Activated T-helper 1 cell treated with anti-CD3 and anti-CD28 coated beads, Interleukin-12 subunit alpha, Interleukin-12 subunit beta, Interleukin-2, Interleukin-4 antibody, amounts not matched to agents 30 ng/mL and 10 ng/mL and 1 ng/mL, durations not matched to agents 14 hours and 24 hours and 36 hours (primary cell): ENCODE results near the gene HTR2C. TPM values are rescaled to one million over a fixed set of nuclear protein-coding genes. Genes with fewer than 3 reads are reported as not detected.
"Not testable (repeated sequence)": the region's sequence is repeated elsewhere in the genome, so short reads cannot be mapped to it uniquely, and the experiment has no call there.

Source experiments
- DNase-seq: peaks from one replicate; pipeline ENCODE4 v3.0.0; 2021; ENCODE audit warnings: low spot score
- H3K27ac Mint-ChIP-seq: one replicate; pipeline ENCODE4 v1.8.0; 2021; ENCODE audit warnings: mild to moderate bottlenecking, mixed read lengths
- H3K27me3 Mint-ChIP-seq: one replicate; pipeline ENCODE4 v1.8.0; 2022; ENCODE audit warnings: mild to moderate bottlenecking, moderate library complexity, mixed read lengths; ENCODE audit not compliant: insufficient read depth
- H3K36me3 Mint-ChIP-seq: one replicate; pipeline ENCODE4 v1.8.0; 2021; ENCODE audit warnings: low read depth, mixed read lengths
- H3K4me1 Mint-ChIP-seq: one replicate; pipeline ENCODE4 v1.8.0; 2021; ENCODE audit warnings: low read depth, mixed read lengths
- H3K4me3 Mint-ChIP-seq: one replicate; pipeline ENCODE4 v1.8.0; 2021; ENCODE audit warnings: mild to moderate bottlenecking, moderate library complexity, mixed read lengths
- H3K9me3 Mint-ChIP-seq: one replicate; pipeline ENCODE4 v1.8.0; 2021; ENCODE audit warnings: mixed read lengths
- intact Hi-C: fragments of 100-400 bp; cut with micrococcal nuclease; formaldehyde crosslinking; loops from one replicate; pipeline ENCODE4 v1.15.1; 2024
- total RNA-seq: library from RNA; stranded (reverse); gene quantifications from 2 replicates; pipeline ENCODE4 v1.2.3, GENCODE V29; 2022

Gene HTR2C
- not detected in 2 replicates for total RNA-seq

DNA sequence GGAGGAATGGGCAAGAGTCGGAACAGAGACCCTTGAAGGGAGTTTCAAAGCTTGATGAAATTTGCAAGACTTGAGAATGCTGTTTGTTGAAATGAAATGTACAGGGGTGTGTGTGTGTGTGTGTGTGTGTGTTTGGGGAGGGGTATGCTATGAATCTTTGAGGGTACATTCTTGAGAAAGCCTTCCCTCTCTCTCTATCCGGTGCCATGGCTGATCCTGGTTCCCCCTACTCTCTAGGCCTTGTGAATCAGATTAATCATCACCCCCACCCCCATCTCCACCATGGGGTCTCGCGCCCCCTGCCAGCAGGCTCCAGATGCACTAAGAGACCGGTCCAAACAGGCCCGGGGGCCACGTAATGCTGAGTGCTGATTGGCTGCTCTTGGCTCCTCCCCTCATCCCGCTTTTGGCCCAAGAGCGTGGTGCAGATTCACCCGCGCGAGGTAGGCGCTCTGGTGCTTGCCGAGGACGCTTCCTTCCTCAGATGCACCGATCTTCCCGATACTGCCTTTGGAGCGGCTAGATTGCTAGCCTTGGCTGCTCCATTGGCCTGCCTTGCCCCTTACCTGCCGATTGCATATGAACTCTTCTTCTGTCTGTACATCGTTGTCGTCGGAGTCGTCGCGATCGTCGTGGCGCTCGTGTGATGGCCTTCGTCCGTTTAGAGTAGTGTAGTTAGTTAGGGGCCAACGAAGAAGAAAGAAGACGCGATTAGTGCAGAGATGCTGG, at the start of gene HTR2C:
HTR2C (plus strand) TSS at position 441 of the 729 bp plus-strand sequence. CDS start 142,851 bp downstream, outside the sequence.
- H3K27ac Mint-ChIP-seq: no peak within 1 kb of the TSS
- no peak within 1 kb of the TSS for H3K4me3 Mint-ChIP-seq
- intact Hi-C loops: no loop called here
- H3K4me1 Mint-ChIP-seq: no peaks in the 10 kb centered on the region
- H3K9me3 Mint-ChIP-seq: no peaks in the 10 kb centered on the region
- peaks cover 6% of the 10 kb centered on the region for H3K27me3 Mint-ChIP-seq
- DNase-seq: no peak
- no peaks in the 10 kb centered on the region for H3K36me3 Mint-ChIP-seq

DNA sequence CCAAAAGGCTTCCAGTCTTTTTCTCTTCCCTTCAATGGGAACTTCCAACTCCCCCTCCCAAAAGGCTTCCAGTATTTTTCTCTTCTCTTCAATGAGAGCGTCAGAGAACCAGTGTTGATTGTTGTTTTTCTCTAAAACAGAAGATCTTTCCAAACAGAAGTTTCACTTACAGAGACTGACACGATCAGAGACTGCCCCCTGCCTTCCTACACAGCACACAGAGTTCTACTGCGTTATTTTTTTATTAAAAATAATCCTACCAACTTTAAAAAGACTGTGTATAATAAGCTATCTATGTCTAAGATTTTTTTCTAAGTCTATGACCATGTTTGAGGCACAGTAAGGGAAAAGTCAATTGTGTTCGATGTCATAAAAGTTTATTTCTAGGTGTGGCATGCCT, 3.5 kb upstream of the HTR2C start:
- Mint-ChIP-seq H3K36me3 (no peaks in the 10 kb centered on the region), H3K4me1 (no peaks in the 10 kb centered on the region), H3K27ac (no peak overlapping the region), H3K27me3 (peaks cover 6% of the 10 kb centered on the region), H3K4me3 (no peak overlapping the region), H3K9me3 (no peaks in the 10 kb centered on the region)
- no peak for DNase-seq
- intact Hi-C loops: no loop called here

DNA sequence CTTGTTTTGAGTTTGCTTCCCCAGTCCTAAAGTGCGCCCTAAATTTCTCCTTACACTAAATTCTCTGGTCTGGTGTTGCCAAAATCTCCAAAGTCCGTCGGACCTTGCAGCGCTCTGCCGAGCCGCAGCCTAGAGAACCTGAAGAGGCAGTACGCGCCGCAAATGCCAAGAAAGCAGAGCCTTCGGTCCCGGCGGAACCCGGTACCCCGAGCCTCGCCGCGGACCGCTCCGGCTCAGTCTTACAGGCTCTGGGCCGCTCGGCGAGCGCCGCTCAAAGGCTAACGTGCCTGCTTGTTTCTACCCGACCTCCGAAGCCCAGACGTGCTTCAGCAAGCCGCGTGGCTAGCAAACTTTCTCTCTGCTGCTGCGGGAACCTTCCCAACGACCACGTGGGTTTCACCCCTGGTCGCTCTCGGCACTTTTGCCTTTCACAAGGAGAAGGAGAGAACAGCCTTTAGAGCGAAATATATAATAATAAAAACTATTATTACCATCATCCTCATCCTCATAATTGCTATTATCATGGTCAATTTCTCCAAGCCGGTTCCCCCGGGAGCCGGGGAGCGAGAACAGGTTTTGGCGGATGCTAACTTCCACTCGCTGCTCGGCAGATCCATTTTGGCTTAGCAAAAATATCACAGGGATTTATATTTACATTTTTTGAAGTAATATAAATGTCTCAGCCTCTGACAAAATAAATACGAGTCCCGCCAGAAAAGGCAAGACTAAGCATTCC, 2.2 kb upstream of the HTR2C start:
- Mint-ChIP-seq H3K36me3 (no peaks in the 10 kb centered on the region), H3K27me3 (peaks cover 6% of the 10 kb centered on the region), H3K4me3 (no peak overlapping the region), H3K4me1 (no peaks in the 10 kb centered on the region), H3K27ac (no peak overlapping the region), H3K9me3 (no peaks in the 10 kb centered on the region)
- intact Hi-C loops: no loop called here
- DNase-seq: no peak

DNA sequence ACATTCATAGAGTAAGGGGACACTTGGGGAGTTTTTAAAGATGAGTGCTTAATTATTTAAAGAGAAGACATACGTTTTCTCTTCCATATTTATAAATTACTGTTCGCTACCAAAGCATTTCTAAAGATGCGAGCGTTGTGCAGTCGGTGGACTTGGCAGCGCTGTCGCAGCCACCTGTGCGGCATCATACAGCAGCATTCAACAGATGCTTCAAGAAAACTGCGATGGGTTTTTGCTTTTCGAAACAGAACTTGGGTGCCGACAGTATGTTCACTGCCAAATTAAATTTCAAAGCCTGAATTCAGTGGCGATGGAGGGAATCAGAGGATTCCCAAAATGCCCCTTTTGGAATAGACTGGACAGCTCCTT, 1.6 kb upstream of the HTR2C start:
- H3K4me3 Mint-ChIP-seq: no peak overlapping the region
- H3K9me3 Mint-ChIP-seq: no peaks in the 10 kb centered on the region
- DNase-seq: no peak
- H3K36me3 Mint-ChIP-seq: no peaks in the 10 kb centered on the region
- intact Hi-C loops: no loop called here
- H3K27ac Mint-ChIP-seq: no peak overlapping the region
- peaks cover 6% of the 10 kb centered on the region for H3K27me3 Mint-ChIP-seq
- H3K4me1 Mint-ChIP-seq: no peaks in the 10 kb centered on the region

DNA sequence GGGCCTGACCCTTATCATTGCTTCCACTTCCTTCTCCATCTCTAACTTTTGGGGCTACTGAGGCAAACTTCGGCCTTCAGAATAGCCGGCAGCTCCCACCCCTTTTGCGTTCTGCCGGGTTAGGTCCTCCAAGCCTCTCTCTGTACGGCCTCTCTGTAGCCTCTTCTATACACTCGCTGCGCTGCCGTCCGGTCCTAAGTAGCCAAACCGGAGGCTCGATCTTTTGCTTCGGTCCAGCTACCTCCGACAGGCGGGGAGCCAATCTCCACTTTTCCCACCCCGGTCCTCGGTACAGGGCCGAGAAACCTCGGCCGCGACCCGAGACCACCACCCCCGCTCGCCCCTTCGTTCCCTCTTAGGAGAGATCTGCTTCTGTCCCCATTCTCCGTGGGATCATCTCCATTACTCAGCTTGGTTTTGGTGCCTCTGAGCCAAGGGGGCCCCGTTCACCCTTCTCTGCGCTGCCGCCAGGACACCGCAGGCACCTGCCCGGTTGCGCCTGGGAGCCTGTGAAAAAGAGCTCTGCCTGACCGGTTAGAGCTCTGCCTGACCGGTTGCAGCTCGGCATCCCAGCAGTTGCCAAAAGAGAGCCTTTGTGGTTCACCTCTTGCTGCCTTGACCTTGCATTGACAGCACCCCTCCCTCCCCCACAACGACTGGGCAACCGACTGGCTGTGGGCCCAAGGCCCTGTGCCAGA, 1.0 kb upstream of the HTR2C start:
- H3K9me3 Mint-ChIP-seq: no peaks in the 10 kb centered on the region
- peaks cover 6% of the 10 kb centered on the region for H3K27me3 Mint-ChIP-seq
- intact Hi-C loops: no loop called here
- H3K36me3 Mint-ChIP-seq: no peaks in the 10 kb centered on the region
- DNase-seq: no peak
- no peaks in the 10 kb centered on the region for H3K4me1 Mint-ChIP-seq
- no peak overlapping the region for H3K4me3 Mint-ChIP-seq
- no peak overlapping the region for H3K27ac Mint-ChIP-seq

DNA sequence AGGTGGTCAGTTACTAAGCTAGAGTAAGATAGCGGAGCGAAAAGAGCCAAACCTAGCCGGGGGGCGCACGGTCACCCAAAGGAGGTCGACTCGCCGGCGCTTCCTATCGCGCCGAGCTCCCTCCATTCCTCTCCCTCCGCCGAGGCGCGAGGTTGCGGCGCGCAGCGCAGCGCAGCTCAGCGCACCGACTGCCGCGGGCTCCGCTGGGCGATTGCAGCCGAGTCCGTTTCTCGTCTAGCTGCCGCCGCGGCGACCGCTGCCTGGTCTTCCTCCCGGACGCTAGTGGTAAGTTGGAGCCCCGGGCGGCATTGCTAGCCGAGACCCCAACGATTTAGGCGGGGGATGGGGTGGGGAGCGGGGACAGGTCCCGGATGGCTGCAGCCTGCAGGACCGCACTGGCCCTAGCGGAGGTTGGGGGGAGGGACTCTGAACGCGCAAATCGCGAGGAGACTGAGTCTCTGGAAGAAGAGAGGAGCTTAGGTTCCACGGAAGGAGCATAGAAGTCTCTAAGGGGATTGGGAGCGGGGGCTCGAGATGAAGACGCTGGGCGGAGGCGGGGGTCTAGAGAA, 573 bp downstream of the HTR2C start:
- Mint-ChIP-seq H3K4me3 (no peak overlapping the region), H3K36me3 (no peaks in the 10 kb centered on the region), H3K9me3 (no peaks in the 10 kb centered on the region), H3K27ac (no peak overlapping the region), H3K4me1 (no peaks in the 10 kb centered on the region), H3K27me3 (peaks cover 6% of the 10 kb centered on the region)
- DNase-seq: no peak
- intact Hi-C loops: no loop called here

DNA sequence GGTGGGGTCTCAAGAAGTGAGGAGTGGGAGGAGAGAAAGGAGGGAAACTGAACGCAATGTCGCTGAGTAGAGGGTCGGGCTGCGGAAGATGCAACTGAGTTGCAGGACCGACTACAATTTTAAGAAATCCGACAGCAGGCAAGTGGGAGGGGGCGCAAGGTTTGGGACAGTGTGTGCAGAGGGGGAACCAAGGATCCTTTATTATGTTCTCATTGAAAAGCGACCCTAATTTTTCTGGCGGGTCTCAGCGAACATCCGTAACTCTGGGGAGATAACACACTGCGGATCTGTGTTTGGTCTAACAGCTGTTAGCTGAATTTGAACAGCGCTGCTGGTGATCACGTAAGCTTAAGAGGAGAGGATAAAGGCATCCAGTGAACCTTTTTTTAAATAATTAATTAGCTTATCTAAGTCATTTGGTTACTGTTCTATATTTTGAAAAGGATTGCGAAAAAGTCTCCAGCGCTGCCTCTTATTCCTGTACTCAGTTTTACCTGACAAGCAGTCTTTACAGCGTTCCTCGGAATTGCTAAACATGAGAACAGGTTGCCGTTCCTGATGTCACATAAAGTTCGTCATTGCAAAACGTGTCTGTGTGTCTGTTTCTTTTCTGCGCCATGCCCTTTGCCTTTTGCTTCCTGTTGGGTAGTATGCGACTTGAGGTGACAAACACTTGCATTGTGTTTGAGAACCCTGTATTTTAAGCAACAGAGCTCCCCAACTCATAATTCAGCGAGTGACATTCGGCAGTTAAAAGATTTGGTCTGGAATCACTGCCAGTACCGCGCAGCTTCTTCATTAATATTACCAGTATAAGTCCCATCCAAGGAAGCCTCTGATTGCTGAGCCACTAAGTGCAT, 1.3 kb downstream of the HTR2C start:
- Mint-ChIP-seq H3K4me3 (no peak overlapping the region), H3K27ac (no peak overlapping the region), H3K27me3 (peaks cover 6% of the 10 kb centered on the region), H3K4me1 (no peaks in the 10 kb centered on the region), H3K36me3 (no peaks in the 10 kb centered on the region), H3K9me3 (no peaks in the 10 kb centered on the region)
- DNase-seq: no peak
- intact Hi-C loops: no loop called here

DNA sequence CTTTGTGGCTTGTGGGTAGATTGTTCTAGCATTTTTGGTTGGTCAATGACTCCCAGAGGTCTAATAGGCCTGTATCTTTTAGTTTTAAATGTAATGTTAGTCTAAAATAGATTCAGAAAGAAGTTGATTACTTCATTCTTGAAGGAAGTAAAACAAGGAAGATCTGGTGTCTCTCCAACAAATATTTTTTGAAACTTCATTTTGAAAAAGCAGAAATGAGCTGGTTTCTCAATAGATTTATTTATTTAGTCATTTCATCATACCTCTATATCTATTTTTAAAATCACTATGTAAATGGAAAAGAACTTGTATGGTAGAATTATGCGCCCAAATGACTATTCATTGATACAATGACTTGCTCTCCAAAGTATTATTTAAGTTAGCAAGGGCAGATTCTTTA, 7.2 kb downstream of the HTR2C start:
- no peaks in the 10 kb centered on the region for H3K4me1 Mint-ChIP-seq
- H3K9me3 Mint-ChIP-seq: no peaks in the 10 kb centered on the region
- no peaks in the 10 kb centered on the region for H3K36me3 Mint-ChIP-seq
- no peak for DNase-seq
- H3K4me3 Mint-ChIP-seq: no peak overlapping the region
- intact Hi-C loops: no loop called here
- no peak overlapping the region for H3K27ac Mint-ChIP-seq
- H3K27me3 Mint-ChIP-seq: no peaks in the 10 kb centered on the region

DNA sequence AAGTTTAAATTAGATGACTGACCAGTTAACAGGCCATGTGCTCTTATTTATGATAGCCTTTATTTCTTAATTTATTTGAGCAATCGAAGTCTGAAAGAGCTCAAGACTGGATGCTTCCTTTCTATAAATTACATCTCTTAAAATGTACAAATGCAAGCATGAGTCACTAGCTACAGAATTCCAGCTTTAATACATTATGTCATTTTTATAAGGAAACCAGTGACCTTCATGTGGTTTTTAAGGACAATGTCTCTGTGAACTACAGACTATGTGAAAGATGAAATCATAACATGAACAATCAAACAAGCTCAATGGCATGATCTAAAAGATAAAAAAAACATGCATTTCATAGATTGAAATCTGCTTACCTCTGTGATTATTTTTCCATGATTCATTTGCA, 15.4 kb downstream of the HTR2C start:
- no peak overlapping the region for H3K4me3 Mint-ChIP-seq
- H3K36me3 Mint-ChIP-seq: no peaks in the 10 kb centered on the region
- no peak overlapping the region for H3K27ac Mint-ChIP-seq
- intact Hi-C loops: no loop called here
- H3K4me1 Mint-ChIP-seq: no peaks in the 10 kb centered on the region
- H3K27me3 Mint-ChIP-seq: no peaks in the 10 kb centered on the region
- no peaks in the 10 kb centered on the region for H3K9me3 Mint-ChIP-seq
- DNase-seq: no peak

DNA sequence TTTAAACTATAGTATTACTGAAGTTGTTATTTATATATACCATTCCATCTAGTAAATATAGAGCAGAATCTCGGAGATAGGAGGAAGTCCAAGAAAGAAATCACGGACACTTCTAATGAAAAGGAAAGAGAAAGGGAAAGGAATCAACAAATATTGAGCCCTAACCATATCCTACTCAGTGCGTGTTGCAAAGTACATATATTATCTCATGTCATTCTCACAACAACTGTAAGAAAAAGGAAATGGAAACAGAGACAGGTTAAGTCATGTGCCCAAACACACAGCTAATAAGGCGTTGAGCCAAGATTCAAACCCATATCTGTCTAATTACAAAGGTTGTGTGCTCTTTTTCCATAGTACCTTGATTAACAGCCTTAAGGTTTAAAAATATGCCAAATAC, 16.0 kb downstream of the HTR2C start:
- Mint-ChIP-seq H3K4me3 (no peak overlapping the region), H3K27ac (no peak overlapping the region), H3K9me3 (no peaks in the 10 kb centered on the region), H3K36me3 (no peaks in the 10 kb centered on the region), H3K27me3 (no peaks in the 10 kb centered on the region), H3K4me1 (no peaks in the 10 kb centered on the region)
- no peak for DNase-seq
- intact Hi-C loops: no loop called here

DNA sequence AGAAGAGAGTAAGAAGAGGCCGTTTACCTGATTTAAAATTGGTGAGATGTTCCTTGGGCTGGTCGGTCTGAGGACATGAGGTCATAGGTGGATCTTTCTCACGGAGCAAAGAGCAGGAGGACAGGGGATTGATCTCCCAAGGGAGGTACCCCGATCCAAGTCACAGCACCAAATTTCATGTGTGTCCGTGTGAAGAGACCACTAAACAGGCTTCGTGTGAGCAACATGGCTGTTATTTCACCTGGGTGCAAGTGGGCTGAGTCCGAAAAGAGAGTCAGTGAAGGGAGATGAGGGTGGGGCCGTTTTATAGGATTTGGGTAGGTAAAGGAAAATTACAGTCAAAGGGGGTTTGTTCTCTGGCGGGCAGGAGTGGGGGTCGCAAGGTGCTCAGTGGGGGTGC, 22.7 kb downstream of the HTR2C start:
- H3K4me3 Mint-ChIP-seq, intact Hi-C loops, H3K4me1 Mint-ChIP-seq, H3K36me3 Mint-ChIP-seq, DNase-seq, H3K27ac Mint-ChIP-seq, H3K9me3 Mint-ChIP-seq, H3K27me3 Mint-ChIP-seq: not testable (repeated sequence)

DNA sequence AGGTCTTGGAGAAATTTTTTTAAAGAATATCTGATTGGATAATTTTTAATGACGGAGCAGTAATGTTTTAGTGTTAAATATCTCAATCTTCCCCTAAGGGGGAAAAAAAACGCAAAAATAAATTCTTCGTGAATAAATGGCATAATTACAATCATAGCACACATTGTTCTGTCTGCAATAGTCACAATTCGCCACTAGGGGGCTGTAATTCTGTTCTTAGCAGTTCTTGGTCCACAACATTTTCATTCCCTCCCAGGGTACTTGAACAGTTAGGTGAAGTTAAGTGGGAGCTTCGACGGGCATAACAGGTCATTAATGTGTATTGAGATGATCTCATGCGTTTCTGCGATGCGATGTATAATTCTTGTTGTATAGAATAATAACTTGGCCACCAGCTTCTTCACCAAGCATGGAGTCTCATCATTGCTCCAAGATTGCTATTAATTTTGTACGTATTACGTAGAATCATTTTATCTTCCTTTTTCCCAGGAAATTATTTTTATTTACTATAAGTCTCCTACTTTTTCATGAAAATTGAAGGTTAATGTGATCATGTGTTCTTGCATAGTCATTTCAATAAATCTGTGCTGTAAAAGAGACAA, 27.2 kb downstream of the HTR2C start:
- no peak for DNase-seq
- intact Hi-C loops: no loop called here
- Mint-ChIP-seq H3K4me1 (no peaks in the 10 kb centered on the region), H3K27me3 (no peaks in the 10 kb centered on the region), H3K4me3 (no peak overlapping the region), H3K36me3 (no peaks in the 10 kb centered on the region), H3K27ac (no peak overlapping the region), H3K9me3 (no peaks in the 10 kb centered on the region)
